HG03175 (cell line): ENCODE measurements around the gene MANEAL.

ENCODE experiments used
- ATAC-seq: cut with Tn5 transposase; IDR thresholded peaks from one replicate; pipeline ENCODE4 v1.9.1; 2021; ENCODE audit warnings: mild to moderate bottlenecking, moderate library complexity; ENCODE audit not compliant: unreplicated experiment

The MANEAL gene

GRCh38 chr1:37778654-37779053, 15.0 kb upstream of the MANEAL start:
- no peak for ATAC-seq

DNA sequence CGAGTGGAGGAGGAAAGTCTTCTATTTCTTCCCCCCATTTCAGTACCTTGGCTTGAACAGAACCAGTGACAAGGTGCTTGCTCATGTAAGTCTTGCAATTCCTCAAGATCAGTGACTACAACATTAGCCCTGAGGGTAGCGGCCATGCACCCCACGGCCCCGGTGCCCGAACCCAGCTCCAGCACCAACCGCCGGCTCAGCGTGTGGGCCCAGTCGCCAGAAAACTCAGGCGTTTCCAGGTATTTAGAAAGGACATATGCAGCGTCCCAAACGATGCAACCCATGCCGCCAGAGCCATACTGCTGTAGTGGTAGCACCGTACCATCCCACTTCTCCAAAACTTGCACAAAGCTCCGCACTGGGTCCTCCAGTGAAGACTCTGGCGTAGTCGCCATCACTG, 11.2 kb upstream of the MANEAL start:
- no peak for ATAC-seq

DNA sequence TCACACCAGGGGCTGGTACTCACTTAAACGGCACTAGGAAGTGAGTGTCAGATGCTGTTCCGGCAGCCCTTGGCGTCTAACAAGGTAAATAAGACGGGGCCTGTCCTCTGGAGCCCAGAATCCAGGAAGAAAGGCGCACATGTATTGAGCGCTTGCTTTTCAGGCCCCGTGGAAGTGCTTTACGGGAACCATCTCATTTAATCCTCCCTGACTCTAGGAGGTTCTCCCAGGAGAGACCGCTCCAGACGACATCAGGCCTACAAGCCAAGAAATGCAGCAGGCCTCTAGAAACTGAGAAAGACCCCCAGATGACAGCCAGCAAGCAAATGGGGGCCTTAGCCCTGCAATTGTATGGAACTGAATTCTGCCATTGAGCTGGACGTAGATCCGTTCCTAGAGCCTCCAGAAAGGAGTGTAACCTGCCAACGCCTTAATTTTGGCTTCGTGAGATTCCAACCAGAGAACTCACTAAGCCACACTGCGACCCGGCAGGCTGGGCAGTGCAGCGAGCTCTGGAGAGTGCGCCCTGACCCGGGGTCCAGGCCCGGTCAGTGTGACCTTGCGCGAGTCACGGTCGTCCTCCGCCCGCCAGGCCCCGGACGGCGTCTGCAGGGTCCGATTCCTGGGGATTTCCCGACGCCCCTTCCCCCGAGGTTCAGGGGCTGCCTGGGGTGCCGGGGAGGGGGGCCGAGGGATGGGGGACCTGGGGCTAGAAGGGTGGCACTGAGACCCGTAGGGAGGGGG, 532 bp upstream of the MANEAL start:
- no peak for ATAC-seq

DNA sequence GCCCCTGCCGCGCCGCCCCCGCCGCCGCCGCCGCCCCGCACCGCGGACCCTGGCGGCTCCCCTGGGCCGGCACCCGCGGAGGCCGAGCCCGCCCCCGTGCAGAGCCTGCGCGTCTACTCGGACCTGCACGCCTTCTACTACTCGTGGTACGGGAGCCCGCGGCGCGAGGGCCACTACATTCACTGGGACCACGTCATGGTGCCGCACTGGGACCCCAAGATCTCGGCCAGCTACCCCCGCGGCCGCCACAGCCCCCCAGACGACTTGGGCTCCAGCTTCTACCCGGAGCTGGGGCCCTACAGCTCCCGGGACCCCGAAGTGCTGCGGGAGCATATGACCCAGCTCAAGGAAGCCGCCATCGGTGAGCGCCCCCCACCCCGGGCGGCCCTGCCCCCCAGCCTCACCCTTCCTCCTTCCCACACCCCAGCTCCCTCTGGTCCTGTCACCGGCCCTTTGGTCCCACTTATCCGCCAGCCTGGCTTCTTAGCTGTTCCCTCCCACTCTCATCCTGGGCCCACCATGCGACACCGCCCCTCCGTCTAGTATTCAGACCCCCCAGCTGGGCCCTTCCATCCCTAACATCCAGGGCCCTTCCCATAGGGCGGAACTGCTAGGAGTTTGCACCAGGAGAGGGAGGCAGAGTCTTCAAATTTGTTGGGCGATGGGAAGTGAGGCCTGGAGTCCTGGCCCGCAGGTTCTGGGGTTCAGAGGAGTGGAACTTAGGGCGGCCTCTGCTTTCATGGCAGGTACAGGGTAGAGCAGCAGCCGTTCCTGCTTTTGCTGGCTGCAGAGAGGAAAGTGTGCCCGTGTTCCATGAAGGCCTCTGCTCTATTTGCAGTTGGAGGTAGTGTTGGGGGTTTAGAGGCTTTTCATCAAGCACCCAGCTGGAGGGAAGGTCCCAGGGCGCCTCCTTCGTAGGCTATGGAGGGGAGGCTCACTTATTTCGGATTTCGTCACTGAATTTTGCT, 1.0 kb downstream of the MANEAL start:
- ATAC-seq: peak; percentile 39

- no peak for ATAC-seq
Observed at GRCh38 chr1:37795340-37796125, 1.9 kb downstream of the MANEAL start.

DNA sequence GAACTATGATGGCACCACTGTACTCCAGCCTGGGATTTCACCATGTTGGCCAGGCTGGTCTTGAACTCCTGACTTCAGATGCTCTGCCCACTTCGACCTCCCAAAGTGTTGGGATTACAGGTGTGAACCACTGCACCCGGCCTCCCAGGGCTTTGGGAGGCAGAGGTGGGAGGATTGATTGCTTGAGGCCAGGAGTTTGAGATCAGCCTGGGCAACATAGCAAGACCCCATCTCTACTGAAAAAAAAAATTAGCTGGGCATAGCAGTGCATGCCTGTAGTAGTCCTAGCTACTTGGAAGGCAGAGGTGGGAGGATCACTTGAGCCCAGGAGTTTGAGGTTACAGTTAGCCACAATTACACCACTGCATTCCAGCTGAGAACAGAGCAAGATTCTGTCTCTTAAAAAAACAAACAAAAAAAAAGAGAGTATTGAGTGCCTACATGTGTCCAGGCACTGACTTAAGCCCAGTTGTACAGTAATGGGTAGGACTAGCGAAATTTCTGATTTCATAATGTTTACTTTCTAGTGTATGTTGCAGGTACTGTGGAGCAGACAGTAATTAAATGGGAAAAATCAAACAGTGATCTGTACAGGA, 4.2 kb downstream of the MANEAL start:
- ATAC-seq: no peak

GRCh38 chr1:37802439-37802838, 8.8 kb downstream of the MANEAL start:
- ATAC-seq: no peak

DNA sequence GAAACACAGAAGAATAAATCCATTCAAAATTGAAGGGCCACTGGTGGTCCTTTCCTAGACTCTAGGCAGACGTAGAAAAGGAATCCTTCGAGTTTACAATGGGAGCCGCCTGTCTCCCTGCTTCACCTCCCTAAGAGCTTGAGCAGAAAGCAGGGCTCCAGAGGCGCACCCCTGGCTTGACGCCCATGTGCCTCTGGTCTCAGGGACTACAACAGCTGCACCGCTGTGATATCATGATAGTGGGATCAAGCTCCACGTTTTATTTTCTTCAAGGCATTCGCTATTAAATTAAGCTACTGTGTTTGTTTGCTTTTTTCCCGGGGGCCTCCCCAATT, 13.5 kb downstream of the MANEAL start:
- no peak for ATAC-seq

DNA sequence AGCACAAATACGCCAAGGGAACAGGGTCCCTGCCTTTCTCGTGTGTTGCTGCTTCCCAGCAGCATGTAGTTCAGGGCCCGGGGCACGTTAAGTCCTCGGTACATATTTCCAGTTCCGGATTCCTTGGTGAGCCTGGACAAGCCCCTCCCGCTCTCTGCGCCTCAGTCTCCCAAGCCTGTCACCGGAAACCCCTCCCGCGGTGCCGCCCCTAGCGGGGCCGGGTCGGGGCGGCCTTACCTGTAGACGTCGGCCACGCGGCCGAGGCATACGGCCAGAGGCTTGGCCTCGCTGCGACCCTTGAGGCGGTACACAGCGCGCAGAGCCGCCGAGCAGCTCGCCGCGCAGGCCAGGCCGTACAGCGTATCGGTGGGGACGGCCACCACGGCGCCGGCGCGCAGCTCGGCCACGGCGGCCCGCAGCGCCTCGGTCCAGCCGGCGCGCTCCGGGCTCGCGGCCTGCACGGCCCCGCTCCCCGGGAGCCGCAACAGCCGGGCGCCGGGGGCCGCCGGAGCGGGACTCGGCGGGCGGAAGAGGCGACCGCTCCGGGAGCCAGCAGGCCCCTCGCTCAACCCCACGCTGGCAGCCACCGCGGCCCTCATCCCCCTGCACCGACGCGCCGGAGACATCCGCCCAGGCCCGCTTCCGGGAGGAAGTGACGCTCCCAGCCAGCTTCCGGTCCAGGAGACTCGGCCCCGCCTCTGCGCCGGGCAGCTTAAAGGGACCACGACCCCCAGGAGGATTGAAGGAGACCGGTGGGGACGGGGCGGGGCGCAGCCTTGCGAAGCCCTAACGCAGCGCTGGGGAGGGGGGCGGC, 14.1 kb downstream of the MANEAL start, which contains the start of the genes C1orf122 and YRDC:
C1orf122 (plus strand) TSS at position 236 of the 814 bp plus-strand sequence. CDS start 615 bp downstream, outside the sequence.
YRDC (minus strand) TSS at position 654 of the 814 bp plus-strand sequence; CDS start at position 626, 28 bp downstream.
- peak; percentile 88 for ATAC-seq

- ATAC-seq: peak; percentile 30
Observed at GRCh38 chr1:37808369-37809319, 15.0 kb downstream of the MANEAL start.

GRCh38 chr1:37809942-37810341, 16.3 kb downstream of the MANEAL start:
- no peak for ATAC-seq

DNA sequence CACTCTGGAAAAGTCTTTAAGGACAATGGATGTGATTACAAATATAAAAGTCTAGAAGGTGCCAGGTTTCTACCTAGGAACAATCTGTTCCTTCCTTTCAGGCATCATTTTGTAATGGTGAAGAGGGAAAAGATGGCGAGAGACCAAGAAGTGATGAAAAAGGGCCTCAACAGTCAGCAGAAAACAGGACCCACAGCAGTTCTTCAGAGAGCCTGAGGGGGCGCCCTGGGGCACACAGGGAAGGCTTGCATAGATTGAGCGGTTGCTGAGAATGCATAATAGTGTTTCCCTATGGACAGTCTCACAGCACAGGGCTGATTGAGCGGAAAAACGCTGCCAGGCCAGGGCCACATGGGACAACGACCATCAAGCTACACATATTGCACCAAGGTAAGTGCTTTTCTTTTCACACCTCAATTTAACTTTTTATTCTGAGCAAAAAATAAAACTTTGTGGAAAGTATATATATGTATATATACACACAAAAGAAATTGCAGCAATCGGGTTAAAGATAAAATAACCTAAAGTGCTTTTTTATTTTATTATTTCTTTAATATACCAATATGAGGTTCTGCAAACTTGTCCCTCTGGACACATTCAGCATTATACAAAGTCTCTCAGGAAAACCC, 17.5 kb downstream of the MANEAL start:
- no peak for ATAC-seq

DNA sequence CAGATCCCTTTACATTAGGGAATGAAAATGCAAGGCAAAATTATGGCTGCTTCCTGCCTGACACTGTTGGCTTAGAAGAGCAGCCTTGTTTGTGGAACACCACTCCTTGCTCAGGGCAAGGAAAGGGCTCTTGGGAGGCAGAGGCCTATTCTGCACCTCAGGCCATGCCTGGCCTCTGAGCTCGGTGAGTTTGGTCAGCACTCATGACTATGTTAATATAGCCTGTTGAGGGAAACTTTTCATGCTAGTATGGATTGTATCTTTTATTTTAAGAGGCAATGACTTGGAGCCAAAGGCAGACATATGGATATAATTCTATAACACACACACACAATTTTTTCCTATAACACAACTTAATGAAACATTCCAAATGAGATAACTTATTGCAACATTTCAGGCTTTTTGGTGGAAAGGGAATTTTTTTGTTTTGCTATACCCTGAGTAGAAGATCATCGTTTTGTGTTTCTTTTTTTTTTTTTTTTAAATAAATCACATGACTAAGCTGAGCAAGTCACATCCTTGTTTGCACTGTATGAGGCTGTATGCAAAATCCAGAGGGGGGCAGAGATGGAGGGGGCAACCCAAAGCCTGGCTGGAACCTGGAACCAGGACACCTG, 20.0 kb downstream of the MANEAL start:
- ATAC-seq: no peak

DNA sequence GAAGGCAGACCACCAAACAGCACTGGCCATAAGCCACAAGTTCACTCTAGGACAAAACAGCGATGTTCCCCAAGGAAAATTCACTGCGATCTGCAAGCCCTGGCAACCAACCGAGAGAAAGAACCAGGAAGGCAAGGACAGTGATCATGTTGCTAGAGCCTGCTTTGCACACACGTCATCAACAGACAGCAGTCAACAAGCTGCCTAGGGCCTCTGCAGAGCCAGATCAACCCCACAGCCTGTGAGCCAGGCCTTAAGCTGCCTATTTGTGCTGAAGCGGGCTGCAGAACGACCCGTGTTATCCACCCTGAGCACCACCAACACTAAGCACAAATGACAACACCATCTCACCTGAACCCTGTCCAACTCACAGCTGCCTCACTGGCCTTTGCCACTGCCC, 20.6 kb downstream of the MANEAL start:
- no peak for ATAC-seq

DNA sequence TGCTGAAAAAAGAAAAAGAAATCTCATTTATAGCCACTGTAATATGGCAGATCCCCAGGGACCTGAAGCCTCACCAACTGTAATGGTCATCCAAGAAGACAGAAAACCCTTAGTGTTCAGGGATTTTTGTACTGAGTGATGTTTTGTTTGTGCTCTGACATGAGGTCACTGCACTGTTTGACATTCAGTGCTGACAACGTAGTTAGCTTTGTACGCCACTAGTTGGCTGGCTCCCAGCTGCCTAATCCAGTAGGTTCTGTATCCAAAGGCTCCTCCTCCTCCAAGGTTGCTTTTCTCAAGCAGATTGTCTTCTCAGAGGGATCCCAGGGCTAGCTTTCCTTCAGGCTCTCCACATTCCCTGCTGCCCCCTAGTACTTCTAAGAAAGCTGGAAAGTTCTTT, 23.8 kb downstream of the MANEAL start:
- no peak for ATAC-seq

GRCh38 chr1:37821481-37821880, 27.8 kb downstream of the MANEAL start:
- no peak for ATAC-seq

DNA sequence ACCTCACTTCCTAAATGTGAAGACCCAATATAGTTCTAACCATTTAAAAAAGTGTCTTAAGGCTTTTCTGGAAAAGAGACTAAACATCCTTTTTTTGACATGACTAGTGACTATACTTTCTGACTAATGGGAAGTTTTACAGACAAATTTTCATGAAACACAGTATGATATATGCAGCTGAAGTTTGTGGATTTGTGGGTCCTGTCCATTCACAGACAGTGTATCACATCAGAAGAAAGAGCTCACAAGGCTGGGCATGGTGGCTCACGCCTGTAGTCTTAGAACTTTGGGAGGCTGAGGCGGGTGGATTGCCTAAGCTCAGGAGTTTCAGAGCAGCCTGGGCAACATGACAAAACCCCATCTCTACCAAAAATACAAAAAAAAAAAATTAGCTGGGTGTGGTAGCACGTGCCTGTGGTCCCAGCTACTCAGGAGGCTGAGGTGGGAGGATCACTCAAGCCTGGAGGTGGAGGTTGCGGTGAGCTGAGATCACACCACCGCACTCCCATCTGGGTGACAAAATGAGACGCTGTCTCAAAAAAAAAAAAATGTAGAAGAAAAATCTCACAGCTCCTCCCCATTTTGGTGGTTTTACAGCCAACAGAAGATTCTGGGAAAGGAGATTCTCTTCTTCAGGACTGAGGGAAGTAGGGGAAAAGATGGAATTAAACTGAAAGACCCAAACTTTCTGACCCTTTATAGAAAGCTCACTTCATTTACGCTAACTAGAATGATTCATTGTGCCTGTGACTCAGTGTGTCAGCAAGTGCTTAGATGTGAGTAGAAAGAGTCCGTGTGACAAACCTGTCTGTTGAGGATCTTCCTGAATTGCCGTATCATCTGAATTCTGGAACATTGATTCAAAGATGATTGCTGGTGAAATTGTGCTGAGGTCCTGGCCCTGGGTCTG, 29.5 kb downstream of the MANEAL start:
- no peak for ATAC-seq
